ENCODE measurements around the gene GNG7. TPM values are rescaled to one million over a fixed set of nuclear protein-coding genes. Genes with fewer than 3 reads are reported as not detected.

Gene GNG7
- total RNA-seq, 2 donors from 2014 or later, result 12.3 to 12.4 TPM

GRCh38 chr19:2512523-2513431, 189.7 kb downstream of the GNG7 start:
- no peak for TF ChIP-seq CTCF (conservative IDR thresholded peaks at IDR 0.05)
- H3K27me3 ChIP-seq (ENCODE audit: control insufficient read depth, insufficient read depth, low read length, poor library complexity, severe bottlenecking), result no peaks in the 10 kb centered on the region
- H3K9me3 ChIP-seq (ENCODE audit: control insufficient read depth, low read length), result no peaks in the 10 kb centered on the region
- 94% methylated on average over 16 to 41 of the region's 41 CpGs for WGBS, 2 experiments (ENCODE audit: insufficient coverage in 1 of 2, insufficient read length in 1 of 2)
- H3K36me3 Mint-ChIP-seq (ENCODE audit: low read depth), result peaks cover 2% of the 10 kb centered on the region
- no peak overlapping the region for H3K27ac ChIP-seq (ENCODE audit: low read depth, low read length)
- no peak overlapping the region for H3K4me3 ChIP-seq (ENCODE audit: low read length)
- H3K9me3 Mint-ChIP-seq, result peaks cover 2% of the 10 kb centered on the region
- DNase-seq, result no peak
- H3K4me1 Mint-ChIP-seq, result peaks cover 3% of the 10 kb centered on the region
- H3K36me3 ChIP-seq (ENCODE audit: control insufficient read depth, insufficient read depth, low read length), result no peaks in the 10 kb centered on the region
- no peak overlapping the region for H3K27ac Mint-ChIP-seq
- H3K9ac ChIP-seq (ENCODE audit: extremely low read depth, low read length, poor library complexity, severe bottlenecking), result no peak overlapping the region
- H3K4me3 Mint-ChIP-seq, result no peak overlapping the region
- H3K27me3 Mint-ChIP-seq (ENCODE audit: insufficient read depth), result no peaks in the 10 kb centered on the region
- H3K4me1 ChIP-seq (ENCODE audit: control insufficient read depth, insufficient read depth, low read length), result peaks cover 6% of the 10 kb centered on the region

GRCh38 chr19:2511991-2512390, 190.5 kb downstream of the GNG7 start:
- Histone ChIP-seq H3K9me3 (ENCODE audit: control insufficient read depth, low read length) (no peaks in the 10 kb centered on the region), H3K4me1 (ENCODE audit: control insufficient read depth, insufficient read depth, low read length) (peaks cover 5% of the 10 kb centered on the region), H3K27me3 (ENCODE audit: control insufficient read depth, insufficient read depth, low read length, poor library complexity, severe bottlenecking) (no peaks in the 10 kb centered on the region), H3K9ac (ENCODE audit: extremely low read depth, low read length, poor library complexity, severe bottlenecking) (no peak overlapping the region), H3K4me3 (ENCODE audit: low read length) (no peak overlapping the region), H3K27ac (ENCODE audit: low read depth, low read length) (no peak overlapping the region), H3K36me3 (ENCODE audit: control insufficient read depth, insufficient read depth, low read length) (no peaks in the 10 kb centered on the region)
- no peak for DNase-seq
- Mint-ChIP-seq H3K36me3 (ENCODE audit: low read depth) (peaks cover 2% of the 10 kb centered on the region), H3K27ac (no peak overlapping the region), H3K27me3 (ENCODE audit: insufficient read depth) (no peaks in the 10 kb centered on the region), H3K9me3 (peaks cover 2% of the 10 kb centered on the region), H3K4me1 (peaks cover 3% of the 10 kb centered on the region), H3K4me3 (no peak overlapping the region)
- WGBS, 2 experiments (ENCODE audit: insufficient coverage in 1 of 2, insufficient read length in 1 of 2), result 94 to 95% methylated on average over 14 to 19 of the region's 21 CpGs
- TF ChIP-seq CTCF (conservative IDR thresholded peaks at IDR 0.05), result no peak

- H3K9ac ChIP-seq (ENCODE audit: extremely low read depth, low read length, poor library complexity, severe bottlenecking), result no peak overlapping the region
- WGBS, 2 experiments (ENCODE audit: insufficient coverage in 1 of 2, insufficient read length in 1 of 2), result 89 to 97% methylated on average over 9 to 22 of the region's 22 CpGs
- Mint-ChIP-seq H3K27me3 (ENCODE audit: insufficient read depth) (no peaks in the 10 kb centered on the region), H3K27ac (peak overlapping the region; percentile 39), H3K4me1 (no peaks in the 10 kb centered on the region), H3K4me3 (no peak overlapping the region), H3K9me3 (peaks cover 2% of the 10 kb centered on the region), H3K36me3 (ENCODE audit: low read depth) (peaks cover 2% of the 10 kb centered on the region)
- no peak for DNase-seq
- H3K36me3 ChIP-seq (ENCODE audit: control insufficient read depth, insufficient read depth, low read length), result no peaks in the 10 kb centered on the region
- H3K27me3 ChIP-seq (ENCODE audit: control insufficient read depth, insufficient read depth, low read length, poor library complexity, severe bottlenecking), result no peaks in the 10 kb centered on the region
- no peak for TF ChIP-seq CTCF (conservative IDR thresholded peaks at IDR 0.05)
- no peak overlapping the region for H3K4me3 ChIP-seq (ENCODE audit: low read length)
- H3K27ac ChIP-seq (ENCODE audit: low read depth, low read length), result no peak overlapping the region
- H3K4me1 ChIP-seq (ENCODE audit: control insufficient read depth, insufficient read depth, low read length), result peaks cover 1% of the 10 kb centered on the region
- H3K9me3 ChIP-seq (ENCODE audit: control insufficient read depth, low read length), result no peaks in the 10 kb centered on the region
Observed at GRCh38 chr19:2511570-2511969, 190.9 kb downstream of the GNG7 start.
